Upper lobe of left lung (tissue), 6 donors: ENCODE measurements around the gene HACD4. TPM values are rescaled to one million over a fixed set of nuclear protein-coding genes. Genes with fewer than 3 reads are reported as not detected.
A peak's percentile ranks its signal among the peaks of the same experiment; 100 is the strongest.

Experiments
- ATAC-seq, 2 donors: fragments of 200-7000 bp; cut with Tn5 transposase; one replicate each; pipeline ENCODE4 v1.9.1; 2022; ENCODE audit warnings: mild to moderate bottlenecking in 2 of 2, moderate library complexity in 2 of 2; ENCODE audit not compliant: low FRiP score in 2 of 2
- DNase-seq, 2 donors: peaks; one replicate each; pipeline ENCODE4 v3.0.0-alpha.2; 2019 to 2020
- H3K27ac ChIP-seq, 4 donors: fragments of 200-600 bp; sonication (generic); one replicate each; pipeline ENCODE4 v1.5.1; 2016 to 2019
- H3K27me3 ChIP-seq, 4 donors: fragments of 200-600 bp; sonication (generic); one replicate each; pipeline ENCODE4 v1.5.1; 2017 to 2019
- H3K36me3 ChIP-seq, 4 donors: fragments of 200-600 bp; sonication (generic); one replicate each; pipeline ENCODE4 v1.5.1; 2016 to 2019
- H3K4me1 ChIP-seq, 4 donors: fragments of 200-600 bp; sonication (generic); one replicate each; pipeline ENCODE4 v1.5.1; 2018 to 2019
- H3K4me3 ChIP-seq, 4 donors: fragments of 200-600 bp; sonication (generic); one replicate each; pipeline ENCODE4 v1.5.1; 2017 to 2019; ENCODE audit warnings: mild to moderate bottlenecking in 2 of 4, moderate library complexity in 1 of 4
- H3K9me3 ChIP-seq, 4 donors: fragments of 200-600 bp; sonication (generic); one replicate each; pipeline ENCODE4 v1.5.1; 2018 to 2019
- EP300 ChIP-seq, 4 donors: sonication (generic); formaldehyde crosslinking; IDR thresholded peaks; one replicate each; pipeline ENCODE4 v1.5.1; 2017; ENCODE audit warnings: antibody characterized with exemption in 4 of 4, control low read depth in 2 of 4
- POLR2A ChIP-seq, 4 donors: fragments of 450-650 bp; IDR thresholded peaks; one replicate each; pipeline ENCODE4 v1.5.1; 2016 to 2017; ENCODE audit warnings: antibody characterized with exemption in 4 of 4, mild to moderate bottlenecking in 2 of 4
- POLR2AphosphoS5 ChIP-seq, 2 donors: sonication (generic); formaldehyde crosslinking; IDR thresholded peaks; one replicate each; pipeline ENCODE4 v1.5.1; 2017; ENCODE audit warnings: antibody characterized with exemption in 2 of 2
- WGBS, 2 donors: methylation state at CpG; one replicate each; pipeline ENCODE4 v1.1.5; 2017 to 2018; 5-methylcytosine and 5-hydroxymethylcytosine counted together
- total RNA-seq, 6 donors: library from RNA; depleted of rRNA in 4 of 6; stranded (reverse); fragments of >200 nt in 4 of 6; gene quantifications; one replicate each; pipeline versions ENCODE4 v1.1.0 to v1.2.1, GENCODE V29; 2016 to 2021
- TF ChIP-seq, protein P1 (sequence below), 6 experiments: fragments of 450-650 bp in 4 of 6; fragments of 200-600 bp in 2 of 6; sonication (generic) in 2 of 6; IDR thresholded peaks; one replicate each; pipeline ENCODE4 v1.5.1; 2016 to 2019; ENCODE audit warnings: antibody characterized with exemption in 6 of 6
- donor health status: DM: no; HTN: no; CAD: no; lungs with moderate emphysema.
- donor health status: DM: no; HTN: yes; CAD: no; lungs with severe emphysema.

HACD4 gene
- total RNA-seq, 6 donors from 2014 or later = 2.7 to 17.7 (median 7.3) TPM

DNA sequence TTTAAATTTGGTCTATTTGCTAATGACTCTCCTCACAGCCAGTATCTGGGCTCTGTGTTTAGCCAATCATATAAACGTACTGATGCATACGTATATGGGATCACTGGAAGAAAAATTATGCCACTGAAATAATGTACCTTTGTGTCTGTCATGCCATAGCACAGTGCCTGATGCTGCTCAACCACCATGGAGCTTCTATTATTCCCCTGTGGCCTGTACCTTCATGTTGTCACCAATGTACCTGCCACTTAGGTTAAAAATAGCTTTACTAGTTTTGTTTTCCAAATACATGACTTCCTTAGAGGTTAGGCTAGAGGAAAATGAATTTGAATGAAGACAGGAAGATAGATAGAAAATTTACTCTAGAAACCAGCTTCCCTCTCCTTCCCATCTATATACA is 34.6 kb downstream of the HACD4 start:
- H3K27ac ChIP-seq = no peak overlapping the region
- WGBS, 2 donors = 96 to 97% methylated on average over 2 of the region's 2 CpGs
- peaks cover 0 to 7% (median 0%) of the 10 kb centered on the region in 4 donors for H3K36me3 ChIP-seq
- no peak for ATAC-seq
- H3K9me3 ChIP-seq = no peaks in the 10 kb centered on the region
- H3K4me3 ChIP-seq = no peak overlapping the region
- H3K27me3 ChIP-seq = no peaks in the 10 kb centered on the region
- H3K4me1 ChIP-seq = peaks cover 0 to 12% (median 0%) of the 10 kb centered on the region in 4 donors
- TF ChIP-seq, protein P1, sequence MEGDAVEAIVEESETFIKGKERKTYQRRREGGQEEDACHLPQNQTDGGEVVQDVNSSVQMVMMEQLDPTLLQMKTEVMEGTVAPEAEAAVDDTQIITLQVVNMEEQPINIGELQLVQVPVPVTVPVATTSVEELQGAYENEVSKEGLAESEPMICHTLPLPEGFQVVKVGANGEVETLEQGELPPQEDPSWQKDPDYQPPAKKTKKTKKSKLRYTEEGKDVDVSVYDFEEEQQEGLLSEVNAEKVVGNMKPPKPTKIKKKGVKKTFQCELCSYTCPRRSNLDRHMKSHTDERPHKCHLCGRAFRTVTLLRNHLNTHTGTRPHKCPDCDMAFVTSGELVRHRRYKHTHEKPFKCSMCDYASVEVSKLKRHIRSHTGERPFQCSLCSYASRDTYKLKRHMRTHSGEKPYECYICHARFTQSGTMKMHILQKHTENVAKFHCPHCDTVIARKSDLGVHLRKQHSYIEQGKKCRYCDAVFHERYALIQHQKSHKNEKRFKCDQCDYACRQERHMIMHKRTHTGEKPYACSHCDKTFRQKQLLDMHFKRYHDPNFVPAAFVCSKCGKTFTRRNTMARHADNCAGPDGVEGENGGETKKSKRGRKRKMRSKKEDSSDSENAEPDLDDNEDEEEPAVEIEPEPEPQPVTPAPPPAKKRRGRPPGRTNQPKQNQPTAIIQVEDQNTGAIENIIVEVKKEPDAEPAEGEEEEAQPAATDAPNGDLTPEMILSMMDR (IDR thresholded peaks at IDR 0.05) = no peak
- TF ChIP-seq EP300 (IDR thresholded peaks at IDR 0.05) (no peak), POLR2AphosphoS5 (IDR thresholded peaks at IDR 0.05) (no peak), POLR2A (IDR thresholded peaks at IDR 0.05) (no peak)
- DNase-seq = no peak

DNA sequence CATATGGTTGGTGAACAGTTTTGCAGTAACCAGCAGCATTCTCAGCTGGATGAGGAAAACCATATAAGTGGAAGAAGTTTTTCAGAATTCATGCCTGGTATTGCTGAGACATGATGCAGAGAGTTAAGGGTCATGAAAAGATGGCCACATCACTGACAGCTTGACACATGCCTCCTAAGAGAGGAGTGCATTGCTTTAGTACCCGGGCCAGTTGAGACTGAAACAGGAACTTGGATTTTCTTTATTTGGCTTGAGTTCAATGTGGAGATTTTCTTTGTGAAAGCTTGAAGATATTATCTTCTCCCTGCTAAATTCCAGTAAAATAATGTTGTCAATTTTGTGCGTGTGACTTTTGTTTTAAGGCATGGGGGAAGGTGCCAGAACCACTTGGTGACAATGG is 35.8 kb downstream of the HACD4 start:
- TF ChIP-seq, protein P1 (IDR thresholded peaks at IDR 0.05) = no peak
- TF ChIP-seq POLR2AphosphoS5 (IDR thresholded peaks at IDR 0.05) (no peak), POLR2A (IDR thresholded peaks at IDR 0.05) (no peak), EP300 (IDR thresholded peaks at IDR 0.05) (no peak)
- no peak overlapping the region for H3K27ac ChIP-seq
- peaks cover 0 to 7% (median 0%) of the 10 kb centered on the region in 4 donors for H3K36me3 ChIP-seq
- H3K4me3 ChIP-seq = no peak overlapping the region
- peaks cover 0 to 14% (median 1%) of the 10 kb centered on the region in 4 donors for H3K4me1 ChIP-seq
- ATAC-seq (no peak), DNase-seq (no peak)
- WGBS, 2 donors = 65 to 69% methylated on average over 2 of the region's 2 CpGs
- no peaks in the 10 kb centered on the region for H3K9me3 ChIP-seq
- H3K27me3 ChIP-seq = no peaks in the 10 kb centered on the region

DNA sequence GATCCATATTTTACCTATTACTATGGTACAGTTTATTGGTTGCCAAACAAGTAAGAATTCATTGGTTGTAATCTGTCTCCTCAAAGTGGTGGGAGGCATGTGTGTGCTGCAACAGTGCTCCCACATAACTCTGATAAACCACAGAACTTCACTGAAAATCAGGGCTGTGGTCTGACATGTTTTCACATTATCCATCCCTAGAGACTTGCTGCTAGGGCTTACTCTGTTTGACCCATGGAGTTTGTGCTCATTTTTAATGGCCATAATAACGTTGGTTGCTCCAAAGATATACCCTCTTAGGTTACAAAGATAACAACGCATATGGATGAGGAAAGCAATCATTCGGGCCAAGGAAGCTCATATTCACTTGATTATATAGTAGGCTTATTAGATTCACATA is 37.0 kb downstream of the HACD4 start:
- ATAC-seq (no peak), DNase-seq (no peak)
- H3K4me1 ChIP-seq = peaks cover 4 to 22% (median 7%) of the 10 kb centered on the region in 4 donors
- H3K27me3 ChIP-seq = no peaks in the 10 kb centered on the region
- H3K9me3 ChIP-seq = no peaks in the 10 kb centered on the region
- no peak overlapping the region for H3K4me3 ChIP-seq
- H3K27ac ChIP-seq = no peak overlapping the region
- 89 to 97% methylated on average over 3 of the region's 3 CpGs for WGBS, 2 donors
- H3K36me3 ChIP-seq = peaks cover 0 to 13% (median 0%) of the 10 kb centered on the region in 4 donors
- TF ChIP-seq, protein P1 (IDR thresholded peaks at IDR 0.05) = no peak
- TF ChIP-seq POLR2A (IDR thresholded peaks at IDR 0.05) (no peak), POLR2AphosphoS5 (IDR thresholded peaks at IDR 0.05) (no peak), EP300 (IDR thresholded peaks at IDR 0.05) (no peak)

DNA sequence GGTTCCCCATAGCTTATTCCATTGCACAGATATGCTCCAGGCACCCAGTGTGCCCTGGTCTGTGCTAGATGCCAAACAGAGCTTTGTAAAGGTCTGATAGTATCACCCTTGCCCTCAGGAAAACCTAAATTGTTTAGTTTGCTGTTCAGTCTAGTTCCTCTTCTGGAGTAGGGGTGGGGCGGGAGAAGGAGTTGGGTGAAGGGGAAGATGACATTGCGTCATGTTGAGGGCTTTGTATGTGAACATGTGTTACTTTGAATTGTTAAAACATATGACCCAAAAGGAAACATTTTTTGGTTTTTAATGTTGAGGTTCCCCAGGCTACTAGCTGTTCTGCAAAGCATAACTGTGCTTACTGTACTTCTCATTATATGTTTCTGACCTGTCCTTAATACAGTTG is 40.6 kb downstream of the HACD4 start:
- Histone ChIP-seq H3K27ac (peak overlapping the region; percentile 4 to 65 (median 60)), H3K4me1 (peaks cover 6 to 19% (median 10%) of the 10 kb centered on the region in 4 donors), H3K27me3 (no peaks in the 10 kb centered on the region), H3K9me3 (no peaks in the 10 kb centered on the region), H3K4me3 (no peak overlapping the region), H3K36me3 (peaks cover 0 to 14% (median 0%) of the 10 kb centered on the region in 4 donors)
- peak; percentile 75 to 86 for ATAC-seq
- peak in 1 of 2 donors; percentile 69 for DNase-seq
- TF ChIP-seq, protein P1 (IDR thresholded peaks at IDR 0.05) = no peak
- peak in 1 of 2 donors; percentile 26 for TF ChIP-seq POLR2AphosphoS5 (IDR thresholded peaks at IDR 0.05)
- TF ChIP-seq EP300 (IDR thresholded peaks at IDR 0.05) = no peak
- WGBS, 2 donors = 37 to 72% methylated on average over 2 of the region's 2 CpGs

DNA sequence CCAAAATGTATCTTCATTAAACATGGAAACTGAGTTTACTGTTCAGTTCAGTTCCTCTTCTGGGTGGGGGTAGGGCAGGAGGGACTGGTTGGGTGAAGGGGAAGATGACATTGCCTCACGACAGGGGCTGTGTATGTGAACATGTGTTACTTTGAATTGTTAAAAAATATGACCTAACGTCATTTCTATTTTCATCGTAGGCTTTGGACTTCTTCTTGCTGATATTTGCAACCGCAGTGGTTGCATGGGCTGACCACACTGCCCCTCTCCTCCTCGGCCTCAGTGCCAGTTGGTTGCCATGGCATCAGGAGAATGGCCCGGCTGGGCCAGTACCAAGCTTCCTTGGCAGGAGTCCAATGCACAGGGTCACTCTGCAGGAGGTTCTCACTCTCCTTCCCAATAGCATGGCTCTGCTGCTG is 41.5 kb downstream of the HACD4 start:
- Histone ChIP-seq H3K9me3 (no peaks in the 10 kb centered on the region), H3K36me3 (peaks cover 0 to 14% (median 0%) of the 10 kb centered on the region in 4 donors), H3K27ac (peak overlapping the region; percentile 4 to 65 (median 60)), H3K4me3 (no peak overlapping the region), H3K27me3 (no peaks in the 10 kb centered on the region), H3K4me1 (peaks cover 6 to 22% (median 10%) of the 10 kb centered on the region in 4 donors)
- TF ChIP-seq POLR2AphosphoS5 (IDR thresholded peaks at IDR 0.05) (peak; percentile 9 to 24), EP300 (IDR thresholded peaks at IDR 0.05) (peak in 1 of 4 donors; percentile 16), POLR2A (IDR thresholded peaks at IDR 0.05) (no peak)
- TF ChIP-seq, protein P1 (IDR thresholded peaks at IDR 0.05) = no peak
- ATAC-seq = peak; percentile 81 to 86
- 62 to 76% methylated on average over 6 of the region's 6 CpGs for WGBS, 2 donors
- DNase-seq = peak in 1 of 2 donors; percentile 69
